Ovary (tissue), 9 donors: ENCODE measurements around the gene TNFRSF13B. TPM values are rescaled to one million over a fixed set of nuclear protein-coding genes. Genes with fewer than 3 reads are reported as not detected.

Experiments
- DNase-seq, 5 donors: peaks; one replicate each; pipeline ENCODE4 v3.0.0-alpha.2; 2019 to 2020
- H3K27ac ChIP-seq, 2 donors: fragments of 200-600 bp; one replicate each; pipeline versions ENCODE4 v1.5.1 to v1.8.0; 2019 to 2022
- H3K27me3 ChIP-seq: fragments of 200-600 bp; one replicate; pipeline ENCODE4 v1.8.0; 2022
- H3K36me3 ChIP-seq: fragments of 200-600 bp; sonication (generic); one replicate; pipeline ENCODE4 v1.5.1; 2019
- H3K4me1 ChIP-seq: one replicate; pipeline ENCODE4 v1.8.1; 2013; ENCODE audit warnings: mild to moderate bottlenecking, moderate library complexity; ENCODE audit not compliant: insufficient read depth
- H3K4me3 ChIP-seq: fragments of 200-600 bp; sonication (generic); one replicate; pipeline ENCODE4 v1.5.1; 2017
- H3K9me3 ChIP-seq, 2 donors: fragments of 200-600 bp in 1 of 2; sonication (generic) in 1 of 2; one replicate each; pipeline versions ENCODE4 v1.5.1 to v1.8.1; 2013 to 2019; ENCODE audit warnings: mild to moderate bottlenecking in 1 of 2, moderate library complexity in 1 of 2
- EP300 ChIP-seq: sonication (generic); formaldehyde crosslinking; IDR thresholded peaks from one replicate; pipeline ENCODE4 v1.6.1; 2017; ENCODE audit warnings: antibody characterized with exemption
- POLR2A ChIP-seq: fragments of 450-650 bp; IDR thresholded peaks from one replicate; pipeline ENCODE4 v1.6.1; 2017; ENCODE audit warnings: antibody characterized with exemption, mild to moderate bottlenecking, moderate library complexity
- WGBS, 3 donors: extraction: QIAGEN DNeasy Blood & Tissue Kit in 1 of 3; methylation state at CpG; one replicate each; pipeline versions ENCODE4 v1.1.5 to v1.1.7; 2013 to 2017; 5-methylcytosine and 5-hydroxymethylcytosine counted together
- intact Hi-C, 4 donors: fragments of 100-400 bp; cut with DNase I; formaldehyde crosslinking; loops; one replicate each; pipeline versions ENCODE4 v1.11.0 to v1.15.1; 2022 to 2023
- polyA plus RNA-seq, 2 donors: library from polyadenylated mRNA; stranded (reverse); fragments of 200-250 nt in 1 of 2; fragments of 350-450 nt in 1 of 2; fragmentation: Illumina TruSeq in 1 of 2; extraction: RNeasy Lipid Tissue Mini Kit (QIAGEN cat#74804) in 1 of 2; gene quantifications; one replicate each; pipeline ENCODE4 v1.2.3, GENCODE V29; 2013 to 2014
- total RNA-seq, 7 donors: library from RNA; depleted of rRNA in 2 of 7; stranded (reverse); fragments of >200 nt in 2 of 7; fragmentation: NEBNext Ultra II Directional in 3 of 7; extraction: Animal tissue kit (Norgen Biotek cat#: 25700) in 3 of 7; gene quantifications; one replicate each; pipeline versions ENCODE4 v1.1.0 to v1.2.4, GENCODE V29; 2016 to 2023
- TF ChIP-seq, protein P1 (sequence below), 3 donors: fragments of 450-650 bp in 2 of 3; fragments of 200-600 bp in 1 of 3; IDR thresholded peaks; one replicate each; pipeline versions ENCODE4 v1.5.1 to v1.8.0; 2016 to 2022; ENCODE audit warnings: antibody characterized with exemption in 3 of 3, mild to moderate bottlenecking in 1 of 3
- donor health status: DM: no; HTN: no; CAD: no; lungs with moderate emphysema.
- donor health status: DM: no; HTN: no; CAD: no.
- donor health status: Bipolar disorder and iron deficiency.
- donor health status: DM: yes; HTN: yes; CAD: no.
- donor health status: DM: no; HTN: no; CAD: no.
- donor health status: DM: yes; HTN: yes; CAD: no.

TNFRSF13B gene
- total and polyA plus RNA-seq, 9 donors, result 0.53 TPM; not detected in 8

DNA sequence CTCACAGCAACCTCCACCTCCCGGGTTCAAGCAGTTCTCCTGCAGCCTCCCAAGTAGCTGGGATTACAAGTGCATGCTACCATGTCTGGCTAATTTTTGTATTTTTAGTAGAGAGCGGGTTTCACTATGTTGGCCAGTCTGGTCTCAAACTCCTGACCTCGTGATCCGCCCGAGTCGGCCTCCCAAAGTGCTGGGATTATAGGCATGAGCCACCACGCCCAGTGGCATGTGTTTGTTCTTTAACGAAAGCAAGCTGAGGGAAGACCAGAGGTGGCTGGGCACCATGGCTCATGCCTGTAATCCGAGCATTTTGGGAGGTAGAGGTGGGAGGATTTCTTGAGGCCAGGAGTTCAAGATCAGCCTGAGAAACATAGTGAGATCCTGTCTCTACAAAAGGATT lies 18.1 kb downstream of the TNFRSF13B start:
- Histone ChIP-seq H3K4me3 (no peak overlapping the region), H3K9me3 (peaks cover 0 to 5% of the 10 kb centered on the region in 2 donors), H3K27ac (no peak overlapping the region), H3K27me3 (no peaks in the 10 kb centered on the region), H3K36me3 (no peaks in the 10 kb centered on the region), H3K4me1 (no peaks in the 10 kb centered on the region)
- TF ChIP-seq EP300 (no peak), POLR2A (no peak)
- TF ChIP-seq, protein P1, sequence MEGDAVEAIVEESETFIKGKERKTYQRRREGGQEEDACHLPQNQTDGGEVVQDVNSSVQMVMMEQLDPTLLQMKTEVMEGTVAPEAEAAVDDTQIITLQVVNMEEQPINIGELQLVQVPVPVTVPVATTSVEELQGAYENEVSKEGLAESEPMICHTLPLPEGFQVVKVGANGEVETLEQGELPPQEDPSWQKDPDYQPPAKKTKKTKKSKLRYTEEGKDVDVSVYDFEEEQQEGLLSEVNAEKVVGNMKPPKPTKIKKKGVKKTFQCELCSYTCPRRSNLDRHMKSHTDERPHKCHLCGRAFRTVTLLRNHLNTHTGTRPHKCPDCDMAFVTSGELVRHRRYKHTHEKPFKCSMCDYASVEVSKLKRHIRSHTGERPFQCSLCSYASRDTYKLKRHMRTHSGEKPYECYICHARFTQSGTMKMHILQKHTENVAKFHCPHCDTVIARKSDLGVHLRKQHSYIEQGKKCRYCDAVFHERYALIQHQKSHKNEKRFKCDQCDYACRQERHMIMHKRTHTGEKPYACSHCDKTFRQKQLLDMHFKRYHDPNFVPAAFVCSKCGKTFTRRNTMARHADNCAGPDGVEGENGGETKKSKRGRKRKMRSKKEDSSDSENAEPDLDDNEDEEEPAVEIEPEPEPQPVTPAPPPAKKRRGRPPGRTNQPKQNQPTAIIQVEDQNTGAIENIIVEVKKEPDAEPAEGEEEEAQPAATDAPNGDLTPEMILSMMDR (IDR thresholded peaks at IDR 0.05), result no peak
- WGBS, 3 donors, result 62 to 71% (median 70%) methylated on average over 9 of the region's 9 CpGs
- intact Hi-C loops, result no loop called here
- no peak for DNase-seq

DNA sequence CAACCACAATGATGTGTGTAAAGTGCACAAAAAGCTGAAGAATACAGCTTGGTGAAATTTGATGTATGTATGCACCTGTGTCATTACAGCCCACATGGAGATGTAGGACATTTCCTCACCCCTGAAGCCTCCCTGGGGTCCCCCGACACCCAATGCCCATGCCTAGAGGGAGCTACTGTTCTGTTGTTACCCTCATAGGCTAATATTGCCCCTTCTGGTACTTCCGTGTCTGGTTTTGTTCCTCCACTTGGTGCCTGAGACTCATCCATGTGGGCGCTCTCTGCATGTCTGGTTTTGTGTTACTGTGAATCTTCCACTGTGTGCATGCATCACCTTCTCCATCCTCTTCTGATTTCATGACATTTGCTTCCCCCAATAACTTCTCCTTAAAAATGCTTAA lies 18.6 kb downstream of the TNFRSF13B start:
- intact Hi-C loops, result no loop called here
- H3K27ac ChIP-seq, result no peak overlapping the region
- TF ChIP-seq EP300 (no peak), POLR2A (no peak)
- TF ChIP-seq, protein P1 (IDR thresholded peaks at IDR 0.05), result no peak
- H3K4me3 ChIP-seq, result no peak overlapping the region
- H3K4me1 ChIP-seq, result no peaks in the 10 kb centered on the region
- no peak for DNase-seq
- H3K9me3 ChIP-seq, result peaks cover 0 to 5% of the 10 kb centered on the region in 2 donors
- no peaks in the 10 kb centered on the region for H3K27me3 ChIP-seq
- WGBS, 3 donors, result 69 to 76% (median 74%) methylated on average over 3 of the region's 3 CpGs
- H3K36me3 ChIP-seq, result no peaks in the 10 kb centered on the region

DNA sequence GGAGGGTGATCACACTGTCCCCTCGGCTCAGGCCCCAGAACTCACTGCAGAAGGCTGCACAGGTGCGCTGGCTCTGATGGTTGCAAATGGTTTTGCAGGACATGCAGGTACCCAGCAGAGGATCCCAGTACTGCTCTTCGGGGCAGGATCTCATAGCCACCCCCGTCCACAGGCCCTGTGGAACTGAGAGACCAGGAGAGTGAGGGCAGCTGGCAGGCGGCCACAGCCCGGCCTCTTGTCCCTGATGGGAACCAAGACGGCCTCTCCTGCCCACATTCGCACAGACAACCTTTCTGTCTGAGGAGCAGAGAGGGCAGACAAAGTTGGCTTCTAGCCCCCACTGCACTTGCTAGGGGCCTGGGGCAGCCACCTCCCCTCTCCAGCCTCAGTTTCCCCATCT lies 19.5 kb downstream of the TNFRSF13B start:
- H3K27me3 ChIP-seq, result no peaks in the 10 kb centered on the region
- TF ChIP-seq EP300 (no peak), POLR2A (no peak)
- TF ChIP-seq, protein P1 (IDR thresholded peaks at IDR 0.05), result no peak
- H3K4me3 ChIP-seq, result no peak overlapping the region
- DNase-seq, result no peak
- H3K27ac ChIP-seq, result no peak overlapping the region
- H3K9me3 ChIP-seq, result peaks cover 0 to 5% of the 10 kb centered on the region in 2 donors
- intact Hi-C loops, result no loop called here
- no peaks in the 10 kb centered on the region for H3K4me1 ChIP-seq
- no peaks in the 10 kb centered on the region for H3K36me3 ChIP-seq
- WGBS, 3 donors, result 77 to 81% (median 79%) methylated on average over 8 of the region's 8 CpGs

DNA sequence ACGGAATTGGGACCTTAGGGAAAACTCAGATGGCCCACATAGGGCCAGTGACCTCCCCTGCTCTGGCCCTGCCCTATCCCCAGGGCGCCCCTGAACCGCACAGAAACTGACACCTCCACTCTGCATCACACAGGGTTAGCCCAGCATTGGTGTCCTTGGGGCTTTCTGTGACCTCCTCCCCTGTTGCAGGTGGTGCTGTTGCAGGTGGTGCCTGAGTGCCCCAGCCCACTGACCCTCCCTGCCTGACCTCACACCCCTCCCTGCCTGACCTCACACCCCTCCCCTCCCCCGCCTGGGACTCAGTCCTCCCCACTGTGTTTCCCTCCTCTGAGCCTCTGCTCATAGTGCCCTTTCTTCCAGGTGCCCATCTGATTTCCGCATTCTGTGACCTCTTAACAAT lies 21.4 kb downstream of the TNFRSF13B start:
- Histone ChIP-seq H3K4me3 (no peak overlapping the region), H3K36me3 (no peaks in the 10 kb centered on the region), H3K27me3 (no peaks in the 10 kb centered on the region), H3K9me3 (peaks cover 0 to under 1% of the 10 kb centered on the region in 2 donors), H3K4me1 (no peaks in the 10 kb centered on the region), H3K27ac (no peak overlapping the region)
- no peak for DNase-seq
- TF ChIP-seq POLR2A, result no peak
- no peak for TF ChIP-seq EP300
- TF ChIP-seq, protein P1 (IDR thresholded peaks at IDR 0.05), result no peak
- 72 to 79% (median 75%) methylated on average over 5 of the region's 5 CpGs for WGBS, 3 donors
- intact Hi-C loops, result no loop called here
